Gastrocnemius medialis (tissue), 4 donors: ENCODE results near the gene QSOX2. TPM values are rescaled to one million over a fixed set of nuclear protein-coding genes. Genes with fewer than 3 reads are reported as not detected.

Experiments
- ATAC-seq, 2 donors: fragments of 150-250 bp; one replicate each; pipeline ENCODE4 v1.9.1; 2016
- DNase-seq, 2 donors: peaks; one replicate each; pipeline ENCODE4 v3.0.0-alpha.2; 2019
- H3K27ac ChIP-seq, 4 donors: fragments of 200-600 bp; sonication (generic); 1 replicate in 1 of 4; 2 replicates in 3 of 4; pipeline ENCODE4 v1.5.1; 2016 to 2018; ENCODE audit warnings: mild to moderate bottlenecking in 2 of 4, moderate library complexity in 1 of 4
- H3K27me3 ChIP-seq, 3 donors: fragments of 200-600 bp; sonication (generic) in 2 of 3; 1 replicate in 1 of 3; 2 replicates in 2 of 3; pipeline versions ENCODE4 v1.5.1 to v1.6.0; 2016 to 2019; ENCODE audit warnings: mild to moderate bottlenecking in 1 of 3, moderate library complexity in 1 of 3
- H3K36me3 ChIP-seq, 2 donors: fragments of 200-600 bp; sonication (generic) in 1 of 2; one replicate each; pipeline ENCODE4 v1.5.1; 2017 to 2018
- H3K4me1 ChIP-seq, 2 donors: fragments of 200-600 bp; sonication (generic) in 1 of 2; one replicate each; pipeline ENCODE4 v1.5.1; 2016 to 2017; ENCODE audit warnings: mild to moderate bottlenecking in 2 of 2
- H3K4me3 ChIP-seq, 4 donors: fragments of 200-600 bp; sonication (generic) in 3 of 4; 1 replicate in 1 of 4; 2 replicates in 3 of 4; pipeline ENCODE4 v1.5.1; 2016 to 2019; ENCODE audit warnings: mild to moderate bottlenecking in 2 of 4
- H3K9me3 ChIP-seq, 3 donors: fragments of 200-600 bp; sonication (generic) in 2 of 3; 1 replicate in 1 of 3; 2 replicates in 2 of 3; pipeline ENCODE4 v1.5.1; 2016 to 2019
- CTCF ChIP-seq, 5 experiments: fragments of 450-650 bp in 3 of 5; fragments of 200-600 bp in 2 of 5; sonication (generic) in 2 of 5; IDR thresholded peaks in 4 of 5; conservative IDR thresholded peaks in 1 of 5; 1 replicate in 4 of 5; 2 replicates in 1 of 5; pipeline ENCODE4 v1.5.1; 2016 to 2019; ENCODE audit warnings: antibody characterized with exemption in 5 of 5, mild to moderate bottlenecking in 3 of 5, moderate library complexity in 3 of 5
- POLR2A ChIP-seq, 2 donors: fragments of 450-650 bp; IDR thresholded peaks; one replicate each; pipeline ENCODE4 v1.6.1; 2017; ENCODE audit warnings: antibody characterized with exemption in 2 of 2, mild to moderate bottlenecking in 2 of 2, moderate library complexity in 2 of 2
- in situ Hi-C, 4 donors: fragments of 200-750 bp; cut with MboI; loops; one replicate each; pipeline versions ENCODE4 v1.15.0 to v1.8.0; 2017; ENCODE audit warnings: low sequenced_read_pairs in 4 of 4
- intact Hi-C: fragments of 100-400 bp; cut with DNase I; formaldehyde crosslinking; loops from one replicate; pipeline ENCODE4 v1.15.1; 2023; ENCODE audit warnings: low total_unique reads
- total RNA-seq, 4 donors: library from RNA; depleted of rRNA; stranded (reverse); fragments of >200 nt; gene quantifications; one replicate each; pipeline versions ENCODE4 v1.1.0 to v1.2.3, GENCODE V29; 2016

QSOX2 gene
- total RNA-seq, 4 donors from 2014 or later, result 3.3 to 5.8 (median 5.2) TPM

GRCh38 chr9:136225748-136226679 is 19.6 kb downstream of the QSOX2 start:
- Histone ChIP-seq H3K36me3 (peaks cover 0 to 27% of the 10 kb centered on the region in 2 donors), H3K27me3 (no peaks in the 10 kb centered on the region), H3K4me3 (no peak overlapping the region), H3K9me3 (no peaks in the 10 kb centered on the region), H3K4me1 (no peaks in the 10 kb centered on the region), H3K27ac (no peak overlapping the region)
- ATAC-seq (no peak), DNase-seq (no peak)
- peak in 3 of 5 experiments; percentile 36 to 53 (median 52) for TF ChIP-seq CTCF (IDR thresholded peaks at IDR 0.05 in 4 of 5, conservative IDR thresholded peaks at IDR 0.05 in 1 of 5)
- no peak for TF ChIP-seq POLR2A (IDR thresholded peaks at IDR 0.05)
- intact Hi-C loops, result no loop called here
- in situ Hi-C loops, result no loop called here

GRCh38 chr9:136225366-136225747 is 20.3 kb downstream of the QSOX2 start:
- TF ChIP-seq POLR2A (IDR thresholded peaks at IDR 0.05) (no peak), CTCF (IDR thresholded peaks at IDR 0.05 in 4 of 5, conservative IDR thresholded peaks at IDR 0.05 in 1 of 5) (no peak)
- Histone ChIP-seq H3K4me1 (no peaks in the 10 kb centered on the region), H3K27me3 (no peaks in the 10 kb centered on the region), H3K9me3 (no peaks in the 10 kb centered on the region), H3K36me3 (peaks cover 0 to 28% of the 10 kb centered on the region in 2 donors), H3K4me3 (no peak overlapping the region), H3K27ac (no peak overlapping the region)
- DNase-seq (no peak), ATAC-seq (no peak)
- in situ Hi-C loops, result no loop called here
- intact Hi-C loops, result no loop called here

GRCh38 chr9:136223871-136224640 is 21.6 kb downstream of the QSOX2 start:
- H3K4me1 ChIP-seq, result no peaks in the 10 kb centered on the region
- no peaks in the 10 kb centered on the region for H3K27me3 ChIP-seq
- ATAC-seq (no peak), DNase-seq (no peak)
- intact Hi-C loops (no loop called here), in situ Hi-C loops (no loop called here)
- peaks cover 0 to 28% of the 10 kb centered on the region in 2 donors for H3K36me3 ChIP-seq
- no peaks in the 10 kb centered on the region for H3K9me3 ChIP-seq
- H3K4me3 ChIP-seq, result no peak overlapping the region
- H3K27ac ChIP-seq, result no peak overlapping the region
- TF ChIP-seq CTCF (IDR thresholded peaks at IDR 0.05 in 4 of 5, conservative IDR thresholded peaks at IDR 0.05 in 1 of 5) (no peak), POLR2A (IDR thresholded peaks at IDR 0.05) (no peak)

GRCh38 chr9:136222906-136223285 is 22.7 kb downstream of the QSOX2 start:
- no peaks in the 10 kb centered on the region for H3K9me3 ChIP-seq
- no peak overlapping the region for H3K27ac ChIP-seq
- intact Hi-C loops (no loop called here), in situ Hi-C loops (no loop called here)
- no peak for DNase-seq
- TF ChIP-seq CTCF (IDR thresholded peaks at IDR 0.05 in 4 of 5, conservative IDR thresholded peaks at IDR 0.05 in 1 of 5) (no peak), POLR2A (IDR thresholded peaks at IDR 0.05) (no peak)
- no peaks in the 10 kb centered on the region for H3K4me1 ChIP-seq
- H3K4me3 ChIP-seq, result no peak overlapping the region
- no peaks in the 10 kb centered on the region for H3K27me3 ChIP-seq
- peaks cover 0 to 39% of the 10 kb centered on the region in 2 donors for H3K36me3 ChIP-seq
- no peak for ATAC-seq
